ENCODE measurements around the gene DOCK8. TPM values are rescaled to one million over a fixed set of nuclear protein-coding genes. Genes with fewer than 3 reads are reported as not detected.

DOCK8 gene
- total and polyA plus RNA-seq, 3 donors from 2014 or later, result 46.7 to 63.9 (median 51.4) TPM

GRCh38 chr9:468766-469426 lies 254.2 kb downstream of the DOCK8 start:
- H3K4me3 ChIP-seq, result peak overlapping the region in 1 of 2 donors; percentile 70
- DNase-seq, result no peak
- no peak overlapping the region for H3K27ac ChIP-seq
- intact Hi-C loops (cut with DNase I; ENCODE audit: low total_unique reads), result no loop called here
- H3K9me3 ChIP-seq, result no peaks in the 10 kb centered on the region
- 17 to 32% methylated on average over 8 of the region's 8 CpGs for WGBS, 2 donors
- H3K4me1 ChIP-seq, result peaks cover 12% of the 10 kb centered on the region
- H3K36me3 ChIP-seq (ENCODE audit: low read depth, missing control alignments), result no peaks in the 10 kb centered on the region
- TF ChIP-seq POLR2A (IDR thresholded peaks at IDR 0.05) (no peak), CTCF (IDR thresholded peaks at IDR 0.05) (no peak)
- H3K27me3 ChIP-seq, result no peaks in the 10 kb centered on the region

GRCh38 chr9:469672-470551 lies 255.2 kb downstream of the DOCK8 start:
- no peak for TF ChIP-seq POLR2A (IDR thresholded peaks at IDR 0.05)
- no peak for TF ChIP-seq CTCF (IDR thresholded peaks at IDR 0.05)
- 0 to 2% methylated on average over 31 to 49 of the region's 49 CpGs for WGBS, 2 donors
- peak overlapping the region; percentile 57 to 65 for H3K27ac ChIP-seq
- H3K36me3 ChIP-seq (ENCODE audit: low read depth, missing control alignments), result no peaks in the 10 kb centered on the region
- peak overlapping the region; percentile 50 to 70 for H3K4me3 ChIP-seq
- intact Hi-C loops (cut with DNase I; ENCODE audit: low total_unique reads), result no loop called here
- H3K27me3 ChIP-seq, result no peaks in the 10 kb centered on the region
- H3K9me3 ChIP-seq, result no peaks in the 10 kb centered on the region
- peaks cover 12% of the 10 kb centered on the region for H3K4me1 ChIP-seq
- peak; percentile 85 for DNase-seq

GRCh38 chr9:470552-471194 lies 256.0 kb downstream of the DOCK8 start:
- Histone ChIP-seq H3K36me3 (ENCODE audit: low read depth, missing control alignments) (no peaks in the 10 kb centered on the region), H3K4me3 (peak overlapping the region; percentile 50 to 70), H3K9me3 (no peaks in the 10 kb centered on the region), H3K4me1 (peaks cover 12% of the 10 kb centered on the region), H3K27me3 (no peaks in the 10 kb centered on the region), H3K27ac (peak overlapping the region; percentile 57 to 65)
- no peak for DNase-seq
- WGBS, 2 donors, result 17 to 22% methylated on average over 9 of the region's 9 CpGs
- TF ChIP-seq CTCF (IDR thresholded peaks at IDR 0.05) (no peak), POLR2A (IDR thresholded peaks at IDR 0.05) (no peak)
- intact Hi-C loops (cut with DNase I; ENCODE audit: low total_unique reads), result no loop called here

GRCh38 chr9:471320-471719 lies 256.7 kb downstream of the DOCK8 start:
- Histone ChIP-seq H3K27ac (no peak overlapping the region), H3K36me3 (ENCODE audit: low read depth, missing control alignments) (no peaks in the 10 kb centered on the region), H3K27me3 (no peaks in the 10 kb centered on the region), H3K9me3 (no peaks in the 10 kb centered on the region), H3K4me3 (no peak overlapping the region), H3K4me1 (peaks cover 12% of the 10 kb centered on the region)
- intact Hi-C loops (cut with DNase I; ENCODE audit: low total_unique reads), result no loop called here
- DNase-seq, result no peak
- TF ChIP-seq POLR2A (IDR thresholded peaks at IDR 0.05) (no peak), CTCF (IDR thresholded peaks at IDR 0.05) (no peak)
- 68 to 75% methylated on average over 4 of the region's 4 CpGs for WGBS, 2 donors
